ENCODE measurements around the gene EIF2AK2.

Gene EIF2AK2

DNA sequence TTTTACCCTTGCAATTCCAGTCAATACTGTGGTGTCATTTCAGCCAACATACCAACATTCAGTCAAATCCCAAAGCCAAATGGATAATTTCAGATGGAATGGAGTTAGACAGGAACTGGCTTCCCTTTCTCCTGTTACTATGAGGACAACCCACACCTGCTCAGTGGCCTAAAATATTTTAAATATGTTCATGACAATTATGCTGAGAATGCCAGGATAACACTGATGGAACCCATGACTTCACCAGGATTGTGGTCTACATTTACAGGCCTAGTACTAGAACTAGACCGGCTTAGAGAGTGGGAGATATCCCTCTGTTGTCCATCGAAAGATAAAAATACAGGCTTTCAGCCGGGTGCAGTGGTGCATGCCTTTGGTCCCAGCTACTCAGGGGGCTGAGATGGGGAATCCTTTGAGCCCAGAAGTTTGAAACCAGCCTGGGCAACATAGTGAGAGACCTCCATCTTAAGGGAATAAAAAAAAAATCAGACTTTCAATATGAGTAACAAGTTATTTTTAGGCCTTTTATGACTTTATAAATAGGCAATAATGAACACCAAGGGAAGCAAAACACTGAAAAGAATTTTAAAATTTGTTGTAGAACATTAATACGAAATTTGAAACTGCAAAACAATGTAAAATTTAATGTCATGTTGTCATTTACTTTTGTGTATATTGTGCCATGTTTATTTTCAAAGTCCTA, 58.2 kb downstream of the EIF2AK2 start:
- TF ChIP-seq ZFP3 (CRISPR knock-in tag; IDR thresholded peaks at IDR 0.05) (no peak), PPARA (CRISPR knock-in tag; IDR thresholded peaks at IDR 0.05; ENCODE audit: borderline replicate concordance) (no peak), OSR1 (CRISPR knock-in tag; IDR thresholded peaks at IDR 0.05) (no peak), ZNF70 (CRISPR knock-in tag; IDR thresholded peaks at IDR 0.05) (no peak), ZNF8 (CRISPR knock-in tag; IDR thresholded peaks at IDR 0.05) (no peak), CSDC2 (CRISPR knock-in tag; IDR thresholded peaks at IDR 0.05) (no peak), ZFP30 (CRISPR knock-in tag; IDR thresholded peaks at IDR 0.05) (no peak), ZNF565 (CRISPR knock-in tag; conservative IDR thresholded peaks at IDR 0.05; ENCODE audit: low read depth) (no peak), TOX (CRISPR knock-in tag; IDR thresholded peaks at IDR 0.05; ENCODE audit: borderline replicate concordance) (no peak), RARB (CRISPR knock-in tag; IDR thresholded peaks at IDR 0.05) (no peak), GLIS3 (CRISPR knock-in tag; IDR thresholded peaks at IDR 0.05) (no peak), BACH2 (CRISPR knock-in tag; IDR thresholded peaks at IDR 0.05; ENCODE audit: borderline replicate concordance) (no peak), ZC3H10 (CRISPR knock-in tag; IDR thresholded peaks at IDR 0.05) (no peak), ARNTL (CRISPR knock-in tag; IDR thresholded peaks at IDR 0.05; ENCODE audit: borderline replicate concordance, low read depth) (no peak)
- TF ChIP-seq, protein P1, sequence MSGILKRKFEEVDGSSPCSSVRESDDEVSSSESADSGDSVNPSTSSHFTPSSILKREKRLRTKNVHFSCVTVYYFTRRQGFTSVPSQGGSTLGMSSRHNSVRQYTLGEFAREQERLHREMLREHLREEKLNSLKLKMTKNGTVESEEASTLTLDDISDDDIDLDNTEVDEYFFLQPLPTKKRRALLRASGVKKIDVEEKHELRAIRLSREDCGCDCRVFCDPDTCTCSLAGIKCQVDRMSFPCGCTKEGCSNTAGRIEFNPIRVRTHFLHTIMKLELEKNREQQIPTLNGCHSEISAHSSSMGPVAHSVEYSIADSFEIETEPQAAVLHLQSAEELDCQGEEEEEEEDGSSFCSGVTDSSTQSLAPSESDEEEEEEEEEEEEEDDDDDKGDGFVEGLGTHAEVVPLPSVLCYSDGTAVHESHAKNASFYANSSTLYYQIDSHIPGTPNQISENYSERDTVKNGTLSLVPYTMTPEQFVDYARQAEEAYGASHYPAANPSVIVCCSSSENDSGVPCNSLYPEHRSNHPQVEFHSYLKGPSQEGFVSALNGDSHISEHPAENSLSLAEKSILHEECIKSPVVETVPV (CRISPR knock-in tag; IDR thresholded peaks at IDR 0.05) = no peak
- TF ChIP-seq, protein P2, sequence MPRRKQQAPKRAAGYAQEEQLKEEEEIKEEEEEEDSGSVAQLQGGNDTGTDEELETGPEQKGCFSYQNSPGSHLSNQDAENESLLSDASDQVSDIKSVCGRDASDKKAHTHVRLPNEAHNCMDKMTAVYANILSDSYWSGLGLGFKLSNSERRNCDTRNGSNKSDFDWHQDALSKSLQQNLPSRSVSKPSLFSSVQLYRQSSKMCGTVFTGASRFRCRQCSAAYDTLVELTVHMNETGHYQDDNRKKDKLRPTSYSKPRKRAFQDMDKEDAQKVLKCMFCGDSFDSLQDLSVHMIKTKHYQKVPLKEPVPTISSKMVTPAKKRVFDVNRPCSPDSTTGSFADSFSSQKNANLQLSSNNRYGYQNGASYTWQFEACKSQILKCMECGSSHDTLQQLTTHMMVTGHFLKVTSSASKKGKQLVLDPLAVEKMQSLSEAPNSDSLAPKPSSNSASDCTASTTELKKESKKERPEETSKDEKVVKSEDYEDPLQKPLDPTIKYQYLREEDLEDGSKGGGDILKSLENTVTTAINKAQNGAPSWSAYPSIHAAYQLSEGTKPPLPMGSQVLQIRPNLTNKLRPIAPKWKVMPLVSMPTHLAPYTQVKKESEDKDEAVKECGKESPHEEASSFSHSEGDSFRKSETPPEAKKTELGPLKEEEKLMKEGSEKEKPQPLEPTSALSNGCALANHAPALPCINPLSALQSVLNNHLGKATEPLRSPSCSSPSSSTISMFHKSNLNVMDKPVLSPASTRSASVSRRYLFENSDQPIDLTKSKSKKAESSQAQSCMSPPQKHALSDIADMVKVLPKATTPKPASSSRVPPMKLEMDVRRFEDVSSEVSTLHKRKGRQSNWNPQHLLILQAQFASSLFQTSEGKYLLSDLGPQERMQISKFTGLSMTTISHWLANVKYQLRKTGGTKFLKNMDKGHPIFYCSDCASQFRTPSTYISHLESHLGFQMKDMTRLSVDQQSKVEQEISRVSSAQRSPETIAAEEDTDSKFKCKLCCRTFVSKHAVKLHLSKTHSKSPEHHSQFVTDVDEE (CRISPR knock-in tag; IDR thresholded peaks at IDR 0.05) = no peak
- TF ChIP-seq, protein P3, sequence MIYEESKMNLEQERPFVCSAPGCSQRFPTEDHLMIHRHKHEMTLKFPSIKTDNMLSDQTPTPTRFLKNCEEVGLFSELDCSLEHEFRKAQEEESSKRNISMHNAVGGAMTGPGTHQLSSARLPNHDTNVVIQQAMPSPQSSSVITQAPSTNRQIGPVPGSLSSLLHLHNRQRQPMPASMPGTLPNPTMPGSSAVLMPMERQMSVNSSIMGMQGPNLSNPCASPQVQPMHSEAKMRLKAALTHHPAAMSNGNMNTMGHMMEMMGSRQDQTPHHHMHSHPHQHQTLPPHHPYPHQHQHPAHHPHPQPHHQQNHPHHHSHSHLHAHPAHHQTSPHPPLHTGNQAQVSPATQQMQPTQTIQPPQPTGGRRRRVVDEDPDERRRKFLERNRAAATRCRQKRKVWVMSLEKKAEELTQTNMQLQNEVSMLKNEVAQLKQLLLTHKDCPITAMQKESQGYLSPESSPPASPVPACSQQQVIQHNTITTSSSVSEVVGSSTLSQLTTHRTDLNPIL (CRISPR knock-in tag; IDR thresholded peaks at IDR 0.05; ENCODE audit: low read depth) = no peak
- ATAC-seq = no peak; the same call in 2 of the 3 replicates

DNA sequence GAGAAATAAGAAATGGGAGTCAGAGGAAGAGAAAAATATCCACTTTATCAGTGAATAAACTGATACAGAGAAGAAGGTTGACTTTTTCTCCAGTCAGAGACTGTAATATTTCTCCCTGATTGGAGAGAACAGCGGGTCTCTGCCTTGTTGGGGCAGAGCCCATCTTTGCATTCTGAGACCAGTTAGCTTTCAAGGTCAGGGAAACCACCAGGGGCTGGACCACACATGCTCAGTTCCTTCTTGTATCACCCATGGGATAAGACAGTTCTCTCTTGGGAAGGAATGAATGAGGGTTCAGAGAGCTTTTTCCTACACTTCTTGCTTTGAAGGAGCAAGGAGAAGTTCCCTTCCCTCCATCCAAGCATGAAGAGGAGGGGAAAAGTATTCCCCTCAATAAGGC, 60.2 kb downstream of the EIF2AK2 start:
- no peak for ATAC-seq
- TF ChIP-seq ISL1 (CRISPR knock-in tag; IDR thresholded peaks at IDR 0.05) (no peak), RARB (CRISPR knock-in tag; IDR thresholded peaks at IDR 0.05) (no peak), TCF4 (CRISPR knock-in tag; IDR thresholded peaks at IDR 0.05; ENCODE audit: borderline replicate concordance) (no peak), ZNF8 (CRISPR knock-in tag; IDR thresholded peaks at IDR 0.05) (no peak), ESRRG (CRISPR knock-in tag; IDR thresholded peaks at IDR 0.05) (no peak), SNAI2 (CRISPR knock-in tag; IDR thresholded peaks at IDR 0.05) (no peak), ZNF70 (CRISPR knock-in tag; IDR thresholded peaks at IDR 0.05) (no peak), ZFP30 (CRISPR knock-in tag; IDR thresholded peaks at IDR 0.05) (no peak), OSR1 (CRISPR knock-in tag; IDR thresholded peaks at IDR 0.05) (no peak), CSDC2 (CRISPR knock-in tag; IDR thresholded peaks at IDR 0.05) (no peak), ZC3H10 (CRISPR knock-in tag; IDR thresholded peaks at IDR 0.05) (no peak), ZNF565 (CRISPR knock-in tag; conservative IDR thresholded peaks at IDR 0.05; ENCODE audit: low read depth) (no peak), PPARA (CRISPR knock-in tag; IDR thresholded peaks at IDR 0.05; ENCODE audit: borderline replicate concordance) (no peak), TOX (CRISPR knock-in tag; IDR thresholded peaks at IDR 0.05; ENCODE audit: borderline replicate concordance) (no peak)
- TF ChIP-seq, protein P1 (CRISPR knock-in tag; IDR thresholded peaks at IDR 0.05) = no peak
- TF ChIP-seq, protein P4, sequence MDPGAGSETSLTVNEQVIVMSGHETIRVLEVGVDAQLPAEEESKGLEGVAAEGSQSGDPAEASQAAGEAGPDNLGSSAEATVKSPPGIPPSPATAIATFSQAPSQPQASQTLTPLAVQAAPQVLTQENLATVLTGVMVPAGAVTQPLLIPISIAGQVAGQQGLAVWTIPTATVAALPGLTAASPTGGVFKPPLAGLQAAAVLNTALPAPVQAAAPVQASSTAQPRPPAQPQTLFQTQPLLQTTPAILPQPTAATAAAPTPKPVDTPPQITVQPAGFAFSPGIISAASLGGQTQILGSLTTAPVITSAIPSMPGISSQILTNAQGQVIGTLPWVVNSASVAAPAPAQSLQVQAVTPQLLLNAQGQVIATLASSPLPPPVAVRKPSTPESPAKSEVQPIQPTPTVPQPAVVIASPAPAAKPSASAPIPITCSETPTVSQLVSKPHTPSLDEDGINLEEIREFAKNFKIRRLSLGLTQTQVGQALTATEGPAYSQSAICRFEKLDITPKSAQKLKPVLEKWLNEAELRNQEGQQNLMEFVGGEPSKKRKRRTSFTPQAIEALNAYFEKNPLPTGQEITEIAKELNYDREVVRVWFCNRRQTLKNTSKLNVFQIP (CRISPR knock-in tag; IDR thresholded peaks at IDR 0.05; ENCODE audit: borderline replicate concordance, low read depth) = no peak
- TF ChIP-seq, protein P5, sequence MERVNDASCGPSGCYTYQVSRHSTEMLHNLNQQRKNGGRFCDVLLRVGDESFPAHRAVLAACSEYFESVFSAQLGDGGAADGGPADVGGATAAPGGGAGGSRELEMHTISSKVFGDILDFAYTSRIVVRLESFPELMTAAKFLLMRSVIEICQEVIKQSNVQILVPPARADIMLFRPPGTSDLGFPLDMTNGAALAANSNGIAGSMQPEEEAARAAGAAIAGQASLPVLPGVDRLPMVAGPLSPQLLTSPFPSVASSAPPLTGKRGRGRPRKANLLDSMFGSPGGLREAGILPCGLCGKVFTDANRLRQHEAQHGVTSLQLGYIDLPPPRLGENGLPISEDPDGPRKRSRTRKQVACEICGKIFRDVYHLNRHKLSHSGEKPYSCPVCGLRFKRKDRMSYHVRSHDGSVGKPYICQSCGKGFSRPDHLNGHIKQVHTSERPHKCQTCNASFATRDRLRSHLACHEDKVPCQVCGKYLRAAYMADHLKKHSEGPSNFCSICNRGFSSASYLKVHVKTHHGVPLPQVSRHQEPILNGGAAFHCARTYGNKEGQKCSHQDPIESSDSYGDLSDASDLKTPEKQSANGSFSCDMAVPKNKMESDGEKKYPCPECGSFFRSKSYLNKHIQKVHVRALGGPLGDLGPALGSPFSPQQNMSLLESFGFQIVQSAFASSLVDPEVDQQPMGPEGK (CRISPR knock-in tag; IDR thresholded peaks at IDR 0.05; ENCODE audit: borderline replicate concordance) = no peak
